ENCODE measurements around the gene ERG. TPM values are rescaled to one million over a fixed set of nuclear protein-coding genes. Genes with fewer than 3 reads are reported as not detected.

ERG gene
- total and polyA plus RNA-seq, 2 donors (not counting 1 experiment from before 2014, with no cell fraction given) = under 0.01 TPM; not detected in 1

DNA sequence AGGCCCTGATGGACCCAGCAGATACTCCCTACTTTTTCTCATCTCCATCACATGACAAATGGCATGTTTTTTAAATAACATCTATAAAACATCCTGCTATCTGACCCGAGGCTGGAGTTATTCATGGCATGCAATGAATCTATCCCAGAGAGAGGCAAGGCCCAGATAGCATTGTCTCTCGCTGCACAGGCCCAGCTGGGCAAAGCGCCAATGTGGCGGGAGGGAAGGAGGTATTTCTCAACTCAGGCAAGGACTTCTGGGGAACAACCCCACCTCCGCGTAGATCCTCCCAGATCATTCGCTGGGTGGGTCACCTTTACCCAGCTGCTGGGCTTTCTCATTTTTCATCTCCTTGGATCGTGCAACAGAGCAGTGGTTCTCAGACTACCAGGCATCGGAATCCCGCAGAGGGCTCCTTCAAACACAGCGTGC, 59.8 kb downstream of the ERG start:
- Histone ChIP-seq H3K27ac (ENCODE audit: insufficient read depth, low read length) (no peak overlapping the region), H3K79me2 (ENCODE audit: control insufficient read depth, insufficient read depth, low read length) (no peaks in the 10 kb centered on the region), H3K9me3 (ENCODE audit: control insufficient read depth, insufficient read depth, low read depth, low read length) (no peaks in the 10 kb centered on the region), H3K4me3 (replicated peaks in 1 of 4; ENCODE audit: control extremely low read depth in 1 of 4, insufficient read depth in 1 of 4, low read depth in 3 of 4, low read length in 4 of 4) (no peak overlapping the region), H4K20me1 (ENCODE audit: control insufficient read depth, extremely low read depth, insufficient read depth, low read length) (no peaks in the 10 kb centered on the region), H3K9ac (ENCODE audit: insufficient read depth, low read length) (no peak overlapping the region), H3K4me1 (ENCODE audit: control insufficient read depth, extremely low read depth, insufficient read depth, low read length) (no peaks in the 10 kb centered on the region), H3K27me3 (ENCODE audit: control insufficient read depth, insufficient read depth, low read length) (no peaks in the 10 kb centered on the region), H3K4me2 (ENCODE audit: extremely low read depth, insufficient read depth, low read length) (no peak overlapping the region), H3K36me3 (ENCODE audit: control insufficient read depth, insufficient read depth, low read length) (no peaks in the 10 kb centered on the region), H2AFZ (ENCODE audit: low read length) (no peak overlapping the region)
- TF ChIP-seq EZH2 (IDR thresholded peaks at IDR 0.05; ENCODE audit: low read length, missing control alignments) (no peak), CTCF (conservative IDR thresholded peaks at IDR 0.05 in 1 of 2, IDR thresholded peaks at IDR 0.05 in 1 of 2; ENCODE audit: low read depth in 1 of 2, low read length in 2 of 2) (no peak)
- peak; percentile 47 to 96 for DNase-seq (ENCODE audit: low read depth in 2 of 2)

DNA sequence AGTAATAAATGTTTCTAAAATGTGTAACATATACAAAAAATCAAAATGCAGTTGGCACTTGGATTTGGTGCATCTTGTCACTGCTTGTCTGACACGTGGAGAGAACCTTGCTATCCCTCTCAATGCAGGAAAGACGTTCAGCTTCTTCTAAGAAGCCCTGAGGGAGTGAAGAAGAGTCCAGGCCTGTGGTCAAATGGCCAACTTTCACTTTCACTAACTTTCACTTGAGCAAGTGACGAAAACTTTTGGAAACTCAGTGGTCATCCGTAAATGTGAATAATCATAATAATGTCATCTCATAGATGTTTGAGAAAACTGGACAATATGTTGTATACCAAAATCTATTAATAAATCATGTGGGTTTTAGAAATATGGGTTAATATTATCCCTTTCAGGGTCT, 61.9 kb downstream of the ERG start:
- TF ChIP-seq CTCF (conservative IDR thresholded peaks at IDR 0.05 in 1 of 2, IDR thresholded peaks at IDR 0.05 in 1 of 2; ENCODE audit: low read depth in 1 of 2, low read length in 2 of 2) (no peak), EZH2 (IDR thresholded peaks at IDR 0.05; ENCODE audit: low read length, missing control alignments) (no peak)
- Histone ChIP-seq H3K27ac (ENCODE audit: insufficient read depth, low read length) (no peak overlapping the region), H3K4me1 (ENCODE audit: control insufficient read depth, extremely low read depth, insufficient read depth, low read length) (no peaks in the 10 kb centered on the region), H3K9me3 (ENCODE audit: control insufficient read depth, insufficient read depth, low read depth, low read length) (no peaks in the 10 kb centered on the region), H3K36me3 (ENCODE audit: control insufficient read depth, insufficient read depth, low read length) (no peaks in the 10 kb centered on the region), H3K27me3 (ENCODE audit: control insufficient read depth, insufficient read depth, low read length) (no peaks in the 10 kb centered on the region), H2AFZ (ENCODE audit: low read length) (no peak overlapping the region), H3K9ac (ENCODE audit: insufficient read depth, low read length) (no peak overlapping the region), H4K20me1 (ENCODE audit: control insufficient read depth, extremely low read depth, insufficient read depth, low read length) (no peaks in the 10 kb centered on the region), H3K79me2 (ENCODE audit: control insufficient read depth, insufficient read depth, low read length) (no peaks in the 10 kb centered on the region), H3K4me3 (replicated peaks in 1 of 4; ENCODE audit: control extremely low read depth in 1 of 4, insufficient read depth in 1 of 4, low read depth in 3 of 4, low read length in 4 of 4) (no peak overlapping the region), H3K4me2 (ENCODE audit: extremely low read depth, insufficient read depth, low read length) (no peak overlapping the region)
- no peak for DNase-seq (ENCODE audit: low read depth in 2 of 2)

DNA sequence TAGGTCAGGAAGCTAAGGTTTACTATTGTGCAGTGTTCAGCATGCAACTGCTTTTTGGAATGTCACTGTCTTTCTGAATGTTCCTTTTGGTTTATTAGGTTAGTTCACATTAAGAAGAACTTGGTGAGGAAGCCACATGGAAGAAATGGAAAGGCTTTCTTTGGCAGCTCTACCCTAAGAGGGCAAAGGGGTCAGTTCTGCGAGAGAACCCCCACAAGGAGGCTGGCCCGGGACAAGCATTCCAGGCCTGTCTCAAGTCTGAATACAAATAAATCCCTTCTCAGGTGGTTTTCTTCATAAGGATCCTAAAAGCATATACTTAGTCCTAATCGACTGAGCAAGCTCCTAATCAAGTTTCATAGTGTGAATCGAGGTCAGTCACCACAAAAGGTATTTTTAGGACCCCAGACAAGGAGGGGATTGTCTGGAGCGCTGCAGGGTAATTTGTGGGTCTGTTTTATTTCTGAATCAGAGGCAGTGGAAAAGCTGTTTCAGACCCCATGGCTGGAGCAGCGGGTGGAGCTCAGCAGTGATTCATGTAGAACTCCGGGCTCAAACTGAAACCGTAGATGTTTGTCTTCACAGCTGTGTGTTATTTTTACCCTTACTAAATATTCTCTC, 63.3 kb downstream of the ERG start:
- peak; percentile 32 to 87 for DNase-seq (ENCODE audit: low read depth in 2 of 2)
- no peak overlapping the region for H3K27ac ChIP-seq (ENCODE audit: insufficient read depth, low read length)
- peak overlapping the region; percentile 42 for H2AFZ ChIP-seq (ENCODE audit: low read length)

More for the DNA sequence above, 63.3 kb downstream of the ERG start:
- no peaks in the 10 kb centered on the region for H3K79me2 ChIP-seq (ENCODE audit: control insufficient read depth, insufficient read depth, low read length)
- H4K20me1 ChIP-seq (ENCODE audit: control insufficient read depth, extremely low read depth, insufficient read depth, low read length) = no peaks in the 10 kb centered on the region
- peak overlapping the region; percentile 3 to 62 (median 36) for H3K4me3 ChIP-seq (replicated peaks in 1 of 4; ENCODE audit: control extremely low read depth in 1 of 4, insufficient read depth in 1 of 4, low read depth in 3 of 4, low read length in 4 of 4)
- H3K4me2 ChIP-seq (ENCODE audit: extremely low read depth, insufficient read depth, low read length) = peak overlapping the region; percentile 72
- no peak for TF ChIP-seq EZH2 (IDR thresholded peaks at IDR 0.05; ENCODE audit: low read length, missing control alignments)
- no peak overlapping the region for H3K9ac ChIP-seq (ENCODE audit: insufficient read depth, low read length)
- no peaks in the 10 kb centered on the region for H3K9me3 ChIP-seq (ENCODE audit: control insufficient read depth, insufficient read depth, low read depth, low read length)
- H3K36me3 ChIP-seq (ENCODE audit: control insufficient read depth, insufficient read depth, low read length) = no peaks in the 10 kb centered on the region
- no peaks in the 10 kb centered on the region for H3K27me3 ChIP-seq (ENCODE audit: control insufficient read depth, insufficient read depth, low read length)
- H3K4me1 ChIP-seq (ENCODE audit: control insufficient read depth, extremely low read depth, insufficient read depth, low read length) = no peaks in the 10 kb centered on the region

Measured in fibroblast of lung (primary cell).